NCI-H1417 treated with DMSO at 0.1 percent for 48 hours (cell line): ENCODE measurements around the gene RSPH1.

ENCODE experiments used
- DNase-seq: peaks from one replicate; lab custom pipeline; 2025; lab: John Stamatoyannopoulos, UW

Gene RSPH1

GRCh38 chr21:42513151-42513984 is 17.3 kb upstream of the RSPH1 start, which contains the start of gene SLC37A1:
SLC37A1 (plus strand) TSS chr21:42513852; CDS start chr21:42518455, 4,603 bp downstream.
- no peak for DNase-seq

- DNase-seq, result no peak
Observed at GRCh38 chr21:42512346-42513034, 16.5 kb upstream of the RSPH1 start.

GRCh38 chr21:42509244-42509643 is 13.2 kb upstream of the RSPH1 start:
- no peak for DNase-seq

GRCh38 chr21:42508371-42508770 is 12.3 kb upstream of the RSPH1 start:
- no peak for DNase-seq

GRCh38 chr21:42507418-42507817 is 11.4 kb upstream of the RSPH1 start:
- no peak for DNase-seq

- no peak for DNase-seq
Observed at GRCh38 chr21:42505090-42505726, 9.2 kb upstream of the RSPH1 start.

- DNase-seq, result no peak
Observed at GRCh38 chr21:42503711-42504110, 7.7 kb upstream of the RSPH1 start.

- DNase-seq, result no peak
Observed at GRCh38 chr21:42500736-42501135, 4.7 kb upstream of the RSPH1 start.

GRCh38 chr21:42500225-42500624 is 4.2 kb upstream of the RSPH1 start:
- DNase-seq, result no peak

- no peak for DNase-seq
Observed at GRCh38 chr21:42499444-42500112, 3.6 kb upstream of the RSPH1 start.

GRCh38 chr21:42498012-42498411 is 2.0 kb upstream of the RSPH1 start:
- no peak for DNase-seq

- no peak for DNase-seq
Observed at GRCh38 chr21:42496839-42497202, 797 bp upstream of the RSPH1 start.

GRCh38 chr21:42495765-42496119 is 282 bp downstream of the RSPH1 start:
- DNase-seq, result no peak

GRCh38 chr21:42495027-42495426 is 997 bp downstream of the RSPH1 start:
- no peak for DNase-seq

- no peak for DNase-seq
Observed at GRCh38 chr21:42493109-42494060, 2.6 kb downstream of the RSPH1 start.

GRCh38 chr21:42492201-42492600 is 3.8 kb downstream of the RSPH1 start:
- DNase-seq, result no peak

GRCh38 chr21:42491328-42491727 is 4.7 kb downstream of the RSPH1 start:
- DNase-seq, result no peak

GRCh38 chr21:42490720-42491119 is 5.3 kb downstream of the RSPH1 start:
- no peak for DNase-seq

- no peak for DNase-seq
Observed at GRCh38 chr21:42489991-42490390, 6.0 kb downstream of the RSPH1 start.

GRCh38 chr21:42489006-42489563 is 6.9 kb downstream of the RSPH1 start:
- DNase-seq, result no peak

- DNase-seq, result no peak
Observed at GRCh38 chr21:42486531-42486930, 9.5 kb downstream of the RSPH1 start.
